Effector memory CD8-positive, alpha-beta T cell (primary cell): ENCODE measurements around the gene CSH2.
"Not testable (repeated sequence)": the region's sequence is repeated elsewhere in the genome, so short reads cannot be mapped to it uniquely, and the experiment has no call there.

Experiments used
- ATAC-seq: fragments of 150-1000 bp; cut with Tn5 transposase; replicated peaks from 2 replicates; pipeline ENCODE4 v1.10.0; 2021; ENCODE audit warnings: mild to moderate bottlenecking, moderate library complexity
- DNase-seq, 3 experiments: peaks; one replicate each; pipeline ENCODE4 v3.0.0; 2021
- H3K27ac Mint-ChIP-seq, 2 donors: one replicate each; pipeline ENCODE4 v1.8.0; 2022; ENCODE audit warnings: mild to moderate bottlenecking in 2 of 2, mixed read lengths in 2 of 2, moderate library complexity in 2 of 2
- H3K27me3 Mint-ChIP-seq, 2 donors: one replicate each; pipeline ENCODE4 v1.8.0; 2022; ENCODE audit warnings: mixed read lengths in 2 of 2
- H3K36me3 Mint-ChIP-seq: one replicate; pipeline ENCODE4 v1.8.0; 2022; ENCODE audit warnings: mild to moderate bottlenecking, moderate library complexity, mixed read lengths; ENCODE audit not compliant: insufficient read depth
- H3K4me1 Mint-ChIP-seq, 2 donors: one replicate each; pipeline ENCODE4 v1.8.0; 2022; ENCODE audit warnings: low read depth in 2 of 2, mixed read lengths in 2 of 2
- H3K4me3 Mint-ChIP-seq, 2 donors: one replicate each; pipeline ENCODE4 v1.8.0; 2022; ENCODE audit warnings: mild to moderate bottlenecking in 2 of 2, mixed read lengths in 2 of 2, moderate library complexity in 2 of 2
- H3K9me3 Mint-ChIP-seq, 2 donors: one replicate each; pipeline ENCODE4 v1.8.0; 2022; ENCODE audit warnings: mixed read lengths in 2 of 2

Gene CSH2

DNA sequence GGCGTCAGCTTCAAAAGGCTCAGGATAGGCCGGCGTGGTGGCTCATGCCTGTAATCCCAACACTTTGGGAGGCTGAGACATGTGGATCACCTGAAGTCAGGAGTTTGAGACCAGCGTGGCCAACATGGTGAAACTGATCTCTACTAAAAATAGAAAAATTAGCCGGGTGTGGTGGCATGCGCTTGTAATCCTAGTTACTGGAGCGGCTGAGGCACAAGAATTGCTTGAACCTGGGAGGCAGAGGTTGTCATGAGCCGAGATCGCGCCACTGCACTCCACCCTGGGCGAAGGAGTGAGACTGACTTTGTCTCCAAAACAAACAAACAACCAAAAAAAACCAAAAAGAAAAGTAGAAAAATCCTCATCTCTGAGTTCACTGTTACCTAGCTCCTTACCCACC is 11.6 kb upstream of the CSH2 start:
- not testable (repeated sequence) for ATAC-seq, H3K9me3 Mint-ChIP-seq, H3K4me3 Mint-ChIP-seq, H3K27ac Mint-ChIP-seq, H3K27me3 Mint-ChIP-seq, DNase-seq, H3K36me3 Mint-ChIP-seq
- H3K4me1 Mint-ChIP-seq, result peaks cover 9 to 15% of the 10 kb centered on the region in 2 donors

DNA sequence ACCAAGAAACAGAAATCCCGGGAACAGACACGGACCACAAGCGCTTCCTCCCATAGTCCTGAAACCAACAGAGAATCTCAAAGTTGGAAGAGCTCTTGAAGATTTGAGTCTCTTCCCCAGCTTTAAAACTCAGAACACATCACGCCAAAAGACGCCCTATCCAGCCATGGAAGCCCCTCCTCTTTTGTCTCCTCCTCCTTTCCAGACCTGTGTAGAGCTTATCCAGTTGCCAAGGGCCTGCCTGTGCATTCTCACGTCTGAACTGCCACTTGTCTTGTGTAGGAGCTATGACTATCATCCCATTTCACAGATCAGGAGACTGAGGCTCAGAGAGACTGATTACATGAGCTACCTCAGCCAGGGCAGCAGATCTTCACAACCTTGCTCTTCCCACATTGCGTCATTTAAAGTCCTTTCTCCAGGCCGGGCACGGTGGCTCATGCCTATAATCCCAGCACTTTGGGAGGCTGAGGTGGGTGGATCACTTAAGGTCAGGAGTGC is 9.2 kb upstream of the CSH2 start:
- not testable (repeated sequence) for H3K36me3 Mint-ChIP-seq, H3K4me1 Mint-ChIP-seq, H3K9me3 Mint-ChIP-seq, ATAC-seq, H3K4me3 Mint-ChIP-seq, H3K27ac Mint-ChIP-seq, DNase-seq
- H3K27me3 Mint-ChIP-seq, result peaks cover 10% of the 10 kb centered on the region in 2 donors

GRCh38 chr17:63881935-63882601 is 8.6 kb upstream of the CSH2 start, which contains the start of gene GH2:
TSS of gene GH2 (minus strand) at chr17:63881944. CDS start at chr17:63881801, 143 bp downstream.
- ATAC-seq, result peak; percentile 91
- Mint-ChIP-seq H3K4me3 (no peak within 1 kb of the TSS), H3K27me3 (peaks cover 10 to 14% of the 10 kb centered on the region in 2 donors), H3K36me3 (peaks cover 3% of the 10 kb centered on the region), H3K27ac (no peak within 1 kb of the TSS), H3K4me1 (peaks cover 4 to 6% of the 10 kb centered on the region in 2 donors), H3K9me3 (no peaks in the 10 kb centered on the region)
- peak; percentile 58 to 66 (median 61) for DNase-seq

DNA sequence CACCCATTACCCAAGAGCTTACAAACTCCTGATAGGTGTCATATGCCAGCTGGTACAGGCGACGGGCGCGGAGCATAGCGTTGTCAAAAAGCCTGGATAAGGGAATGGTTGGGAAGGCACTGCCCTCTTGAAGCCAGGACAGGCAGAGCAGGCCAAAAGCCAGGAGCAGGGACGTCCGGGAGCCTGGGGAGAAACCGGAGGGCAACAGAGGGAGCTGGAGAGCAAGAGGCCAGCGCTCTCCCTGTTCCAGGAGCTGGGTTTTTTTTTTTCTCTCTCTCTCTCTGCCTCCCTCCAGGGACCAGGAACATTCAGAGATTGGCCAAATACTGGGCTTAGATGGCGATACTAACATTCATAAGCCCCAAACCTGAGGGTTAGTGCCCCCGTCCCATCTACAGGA is 7.9 kb upstream of the CSH2 start:
- H3K36me3 Mint-ChIP-seq, H3K27ac Mint-ChIP-seq, H3K9me3 Mint-ChIP-seq, DNase-seq, H3K4me1 Mint-ChIP-seq, ATAC-seq, H3K4me3 Mint-ChIP-seq: not testable (repeated sequence)
- H3K27me3 Mint-ChIP-seq, result peaks cover 10 to 14% of the 10 kb centered on the region in 2 donors

DNA sequence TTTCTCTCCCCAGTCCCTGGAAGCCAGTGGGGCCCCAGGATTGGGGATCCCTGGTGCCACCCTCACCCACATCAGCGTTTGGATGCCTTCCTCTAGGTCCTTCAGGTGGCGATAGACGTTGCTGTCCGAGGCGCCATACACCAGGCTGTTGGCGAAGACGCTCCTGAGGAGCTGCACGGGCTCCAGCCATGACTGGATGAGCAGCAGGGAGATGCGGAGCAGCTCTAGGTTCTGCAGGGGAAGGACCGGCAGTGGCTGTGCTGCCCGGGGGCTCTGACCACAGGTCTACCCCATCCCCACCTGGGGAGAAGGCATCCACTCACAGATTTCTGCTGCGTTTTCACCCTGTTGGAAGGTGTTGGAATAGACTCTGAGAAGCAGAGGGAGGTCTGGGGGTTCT is 7.2 kb upstream of the CSH2 start:
- Mint-ChIP-seq H3K27ac (no peak overlapping the region), H3K36me3 (peaks cover 4% of the 10 kb centered on the region), H3K4me3 (no peak overlapping the region), H3K9me3 (no peaks in the 10 kb centered on the region), H3K27me3 (peaks cover 11 to 14% of the 10 kb centered on the region in 2 donors), H3K4me1 (peaks cover 4 to 6% of the 10 kb centered on the region in 2 donors)
- DNase-seq (no peak), ATAC-seq (no peak)

DNA sequence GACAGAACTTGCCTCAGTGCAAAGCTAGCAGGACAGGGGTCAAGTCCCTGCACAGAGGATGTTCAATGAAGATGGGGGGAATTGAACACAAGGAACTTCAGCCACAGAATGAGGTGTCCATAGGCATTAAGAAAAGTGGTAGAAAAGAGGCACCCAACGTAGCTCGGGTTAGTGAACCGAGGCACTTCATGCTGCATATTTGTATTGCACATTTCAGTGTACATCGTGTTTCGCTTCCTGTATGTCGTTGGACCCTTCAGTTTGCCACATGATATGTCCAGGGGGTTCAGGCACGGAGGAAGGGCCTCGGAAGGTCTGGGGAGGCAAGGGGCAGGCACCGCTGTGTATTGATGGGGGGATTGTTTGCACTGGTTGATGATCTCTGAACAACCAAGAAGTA is 4.9 kb upstream of the CSH2 start:
- H3K36me3 Mint-ChIP-seq, H3K4me3 Mint-ChIP-seq, H3K27ac Mint-ChIP-seq, ATAC-seq, DNase-seq, H3K9me3 Mint-ChIP-seq, H3K4me1 Mint-ChIP-seq: not testable (repeated sequence)
- peaks cover 16 to 19% of the 10 kb centered on the region in 2 donors for H3K27me3 Mint-ChIP-seq

- H3K4me3 Mint-ChIP-seq, H3K4me1 Mint-ChIP-seq, H3K36me3 Mint-ChIP-seq, DNase-seq, H3K9me3 Mint-ChIP-seq, H3K27ac Mint-ChIP-seq, ATAC-seq: not testable (repeated sequence)
- H3K27me3 Mint-ChIP-seq, result peaks cover 19 to 24% of the 10 kb centered on the region in 2 donors
Observed at GRCh38 chr17:63874693-63875092, 1.2 kb upstream of the CSH2 start.

DNA sequence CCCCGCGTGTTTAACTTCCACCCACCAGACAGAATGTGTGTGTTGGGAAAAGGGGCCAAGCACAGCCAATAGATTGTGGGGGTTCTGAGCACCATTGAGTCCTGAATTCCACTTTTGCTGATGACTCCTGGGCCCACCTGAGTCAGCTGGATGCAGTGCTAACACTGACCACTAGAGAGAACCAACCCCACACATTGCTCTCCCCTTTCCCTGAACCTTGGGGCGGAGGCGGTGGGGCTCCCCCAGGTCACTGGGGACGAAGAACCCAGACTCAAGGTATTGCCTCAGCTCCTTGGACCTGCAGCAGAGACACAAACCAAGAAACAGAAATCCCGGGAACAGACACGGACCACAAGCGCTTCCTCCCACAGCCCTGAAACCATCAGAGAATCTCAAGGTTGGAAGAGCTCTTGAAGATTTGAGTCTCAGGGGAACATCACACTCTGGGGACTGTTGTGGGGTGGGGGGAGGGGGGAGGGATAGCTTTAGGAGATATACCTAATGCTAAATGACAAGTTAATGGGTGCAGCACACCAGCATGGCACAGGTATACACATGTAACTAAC is 667 bp upstream of the CSH2 start:
- H3K4me1 Mint-ChIP-seq, DNase-seq, H3K27ac Mint-ChIP-seq, H3K4me3 Mint-ChIP-seq, H3K36me3 Mint-ChIP-seq, H3K9me3 Mint-ChIP-seq, ATAC-seq: not testable (repeated sequence)
- H3K27me3 Mint-ChIP-seq, result peaks cover 19 to 24% of the 10 kb centered on the region in 2 donors

- not testable (repeated sequence) for DNase-seq, H3K4me1 Mint-ChIP-seq, H3K9me3 Mint-ChIP-seq
Observed at GRCh38 chr17:63871646-63872365, 1.7 kb downstream of the CSH2 start.

GRCh38 chr17:63870292-63870665 is 3.2 kb downstream of the CSH2 start:
- DNase-seq, H3K4me1 Mint-ChIP-seq, H3K27ac Mint-ChIP-seq, H3K9me3 Mint-ChIP-seq, H3K4me3 Mint-ChIP-seq, H3K36me3 Mint-ChIP-seq, ATAC-seq: not testable (repeated sequence)
- peaks cover 9 to 11% of the 10 kb centered on the region in 2 donors for H3K27me3 Mint-ChIP-seq

More at GRCh38 chr17:63871646-63872365, 1.7 kb downstream of the CSH2 start:
- peaks cover 6 to 14% of the 10 kb centered on the region in 2 donors for H3K27me3 Mint-ChIP-seq
- not testable (repeated sequence) for H3K4me3 Mint-ChIP-seq, H3K27ac Mint-ChIP-seq, ATAC-seq, H3K36me3 Mint-ChIP-seq

GRCh38 chr17:63869491-63870291 is 3.8 kb downstream of the CSH2 start:
- DNase-seq, ATAC-seq, H3K36me3 Mint-ChIP-seq, H3K27ac Mint-ChIP-seq, H3K4me3 Mint-ChIP-seq, H3K9me3 Mint-ChIP-seq, H3K4me1 Mint-ChIP-seq: not testable (repeated sequence)
- peaks cover 8 to 11% of the 10 kb centered on the region in 2 donors for H3K27me3 Mint-ChIP-seq

DNA sequence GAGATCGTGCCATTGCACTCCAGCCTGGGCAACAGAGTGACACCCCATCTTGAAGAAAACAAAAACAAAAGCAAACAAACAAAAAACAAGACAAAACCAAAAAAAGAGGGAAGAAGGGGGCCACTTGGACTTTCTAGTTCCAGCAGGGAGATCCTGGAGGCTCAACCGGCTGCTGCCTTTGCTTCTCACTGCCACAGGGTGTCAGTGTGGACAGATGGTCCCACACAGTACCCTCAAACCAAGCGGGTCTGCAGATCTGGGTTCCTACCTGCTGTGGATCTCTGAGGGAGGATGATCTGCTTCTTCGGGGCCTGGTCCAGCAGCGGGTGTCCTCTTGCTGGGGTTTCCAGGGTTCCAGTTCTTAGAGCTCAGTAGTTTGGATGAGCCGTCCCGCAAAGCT is 6.9 kb downstream of the CSH2 start:
- ATAC-seq, H3K4me3 Mint-ChIP-seq, H3K27me3 Mint-ChIP-seq, H3K27ac Mint-ChIP-seq, H3K4me1 Mint-ChIP-seq, H3K9me3 Mint-ChIP-seq, H3K36me3 Mint-ChIP-seq, DNase-seq: not testable (repeated sequence)

GRCh38 chr17:63859257-63859656 is 14.2 kb downstream of the CSH2 start:
- no peaks in the 10 kb centered on the region for H3K4me1 Mint-ChIP-seq
- H3K9me3 Mint-ChIP-seq, result no peaks in the 10 kb centered on the region
- no peak for DNase-seq
- no peaks in the 10 kb centered on the region for H3K36me3 Mint-ChIP-seq
- no peak overlapping the region for H3K4me3 Mint-ChIP-seq
- ATAC-seq, result no peak
- no peak overlapping the region for H3K27ac Mint-ChIP-seq
- H3K27me3 Mint-ChIP-seq, result peaks cover 6 to 19% of the 10 kb centered on the region in 2 donors
